Stimulated activated effector memory CD8-positive, alpha-beta T cell treated with anti-CD3 and anti-CD28 coated beads, Interleukin-12 subunit alpha, Interleukin-12 subunit beta, amount 100 ng/mL, for 72 hours (primary cell): Measurements from ENCODE around the gene B4GALNT4.
A peak's percentile ranks its signal among the peaks of the same experiment; 100 is the strongest.

Experiments used
- ATAC-seq: fragments of 150-1000 bp; cut with Tn5 transposase; 2 replicates; pipeline ENCODE4 v1.10.0; 2021
- DNase-seq, 2 donors: peaks; one replicate each; pipeline ENCODE4 v3.0.0; 2021 to 2022; ENCODE audit warnings: low spot score in 2 of 2
- H3K27ac Mint-ChIP-seq: one replicate; pipeline ENCODE4 v1.8.0; 2022; ENCODE audit warnings: mild to moderate bottlenecking, mixed read lengths
- H3K36me3 Mint-ChIP-seq: one replicate; pipeline ENCODE4 v1.8.0; 2022; ENCODE audit warnings: mild to moderate bottlenecking, mixed read lengths
- H3K4me1 Mint-ChIP-seq: one replicate; pipeline ENCODE4 v1.8.0; 2022; ENCODE audit warnings: mixed read lengths
- H3K4me3 Mint-ChIP-seq: one replicate; pipeline ENCODE4 v1.8.0; 2022; ENCODE audit warnings: mild to moderate bottlenecking, mixed read lengths
- H3K9me3 Mint-ChIP-seq: one replicate; pipeline ENCODE4 v1.8.0; 2022; ENCODE audit warnings: mixed read lengths

The B4GALNT4 gene

GRCh38 chr11:376531-377173 is 7.4 kb downstream of the B4GALNT4 start:
- no peak for DNase-seq
- peaks cover 10% of the 10 kb centered on the region for H3K4me1 Mint-ChIP-seq
- H3K36me3 Mint-ChIP-seq: no peaks in the 10 kb centered on the region
- no peak overlapping the region for H3K27ac Mint-ChIP-seq
- no peaks in the 10 kb centered on the region for H3K9me3 Mint-ChIP-seq
- no peak overlapping the region for H3K4me3 Mint-ChIP-seq
- ATAC-seq: no peak

- no peak overlapping the region for H3K27ac Mint-ChIP-seq
- H3K4me3 Mint-ChIP-seq: no peak overlapping the region
- no peaks in the 10 kb centered on the region for H3K36me3 Mint-ChIP-seq
Observed at GRCh38 chr11:377174-377865, 8.0 kb downstream of the B4GALNT4 start.

GRCh38 chr11:377883-378500 is 8.7 kb downstream of the B4GALNT4 start:
- peaks cover 2% of the 10 kb centered on the region for H3K36me3 Mint-ChIP-seq
- H3K27ac Mint-ChIP-seq: no peak overlapping the region
- no peak overlapping the region for H3K4me3 Mint-ChIP-seq
- H3K4me1 Mint-ChIP-seq: peaks cover 18% of the 10 kb centered on the region
- no peak for ATAC-seq
- H3K9me3 Mint-ChIP-seq: no peaks in the 10 kb centered on the region
- no peak for DNase-seq

More at GRCh38 chr11:377174-377865, 8.0 kb downstream of the B4GALNT4 start:
- ATAC-seq (peak; percentile 12), DNase-seq (no peak)
- Mint-ChIP-seq H3K9me3 (no peaks in the 10 kb centered on the region), H3K4me1 (peaks cover 15% of the 10 kb centered on the region)

GRCh38 chr11:379205-380094 is 10.2 kb downstream of the B4GALNT4 start:
- H3K4me1 Mint-ChIP-seq: peaks cover 12% of the 10 kb centered on the region
- no peak for ATAC-seq
- H3K9me3 Mint-ChIP-seq: no peaks in the 10 kb centered on the region
- peaks cover 9% of the 10 kb centered on the region for H3K36me3 Mint-ChIP-seq
- no peak for DNase-seq
- no peak overlapping the region for H3K27ac Mint-ChIP-seq
- H3K4me3 Mint-ChIP-seq: no peak overlapping the region

GRCh38 chr11:380095-380480 is 10.8 kb downstream of the B4GALNT4 start:
- no peaks in the 10 kb centered on the region for H3K9me3 Mint-ChIP-seq
- no peak for ATAC-seq

GRCh38 chr11:380491-380890 is 11.2 kb downstream of the B4GALNT4 start:
- ATAC-seq (no peak), DNase-seq (no peak)
- Mint-ChIP-seq H3K27ac (no peak overlapping the region), H3K4me3 (no peak overlapping the region), H3K36me3 (peaks cover 9% of the 10 kb centered on the region), H3K9me3 (no peaks in the 10 kb centered on the region), H3K4me1 (peaks cover 12% of the 10 kb centered on the region)

More at GRCh38 chr11:380095-380480, 10.8 kb downstream of the B4GALNT4 start:
- Mint-ChIP-seq H3K4me3 (no peak overlapping the region), H3K27ac (no peak overlapping the region), H3K36me3 (peaks cover 9% of the 10 kb centered on the region), H3K4me1 (peaks cover 12% of the 10 kb centered on the region)
- no peak for DNase-seq

- DNase-seq: no peak
- no peak for ATAC-seq
- Mint-ChIP-seq H3K4me1 (peaks cover 12% of the 10 kb centered on the region), H3K36me3 (peaks cover 9% of the 10 kb centered on the region), H3K27ac (no peak overlapping the region), H3K9me3 (no peaks in the 10 kb centered on the region), H3K4me3 (no peak overlapping the region)
Observed at GRCh38 chr11:380996-381395, 11.7 kb downstream of the B4GALNT4 start.

GRCh38 chr11:381501-382072 is 12.3 kb downstream of the B4GALNT4 start:
- Mint-ChIP-seq H3K4me1 (peaks cover 12% of the 10 kb centered on the region), H3K4me3 (no peak overlapping the region), H3K36me3 (peaks cover 9% of the 10 kb centered on the region), H3K27ac (peak overlapping the region; percentile 74), H3K9me3 (no peaks in the 10 kb centered on the region)
- DNase-seq (no peak), ATAC-seq (no peak)

- no peak overlapping the region for H3K4me3 Mint-ChIP-seq
- peaks cover 9% of the 10 kb centered on the region for H3K36me3 Mint-ChIP-seq
- peaks cover 2% of the 10 kb centered on the region for H3K9me3 Mint-ChIP-seq
- DNase-seq: no peak
- no peak for ATAC-seq
- H3K4me1 Mint-ChIP-seq: peaks cover 15% of the 10 kb centered on the region
- H3K27ac Mint-ChIP-seq: peak overlapping the region; percentile 74
Observed at GRCh38 chr11:382081-382629, 12.9 kb downstream of the B4GALNT4 start.

- Mint-ChIP-seq H3K27ac (peak overlapping the region; percentile 50), H3K4me3 (no peak overlapping the region), H3K4me1 (peaks cover 28% of the 10 kb centered on the region), H3K9me3 (peaks cover 4% of the 10 kb centered on the region), H3K36me3 (peaks cover 9% of the 10 kb centered on the region)
- DNase-seq (no peak), ATAC-seq (no peak)
Observed at GRCh38 chr11:383431-383830, 14.1 kb downstream of the B4GALNT4 start.

GRCh38 chr11:384511-384910 is 15.2 kb downstream of the B4GALNT4 start:
- Mint-ChIP-seq H3K36me3 (peaks cover 9% of the 10 kb centered on the region), H3K4me3 (no peak overlapping the region), H3K9me3 (peaks cover 4% of the 10 kb centered on the region), H3K4me1 (peaks cover 28% of the 10 kb centered on the region), H3K27ac (no peak overlapping the region)
- DNase-seq: no peak
- no peak for ATAC-seq

GRCh38 chr11:385594-386351 is 16.5 kb downstream of the B4GALNT4 start:
- DNase-seq (no peak), ATAC-seq (no peak)
- Mint-ChIP-seq H3K4me1 (peaks cover 28% of the 10 kb centered on the region), H3K9me3 (peaks cover 4% of the 10 kb centered on the region), H3K36me3 (peaks cover 9% of the 10 kb centered on the region), H3K27ac (no peak overlapping the region), H3K4me3 (no peak overlapping the region)

GRCh38 chr11:386483-386882 is 17.2 kb downstream of the B4GALNT4 start:
- peaks cover 4% of the 10 kb centered on the region for H3K9me3 Mint-ChIP-seq
- DNase-seq (no peak), ATAC-seq (no peak)
- H3K4me1 Mint-ChIP-seq: peaks cover 28% of the 10 kb centered on the region
- H3K27ac Mint-ChIP-seq: no peak overlapping the region
- H3K36me3 Mint-ChIP-seq: peaks cover 9% of the 10 kb centered on the region
- no peak overlapping the region for H3K4me3 Mint-ChIP-seq

GRCh38 chr11:387193-387793 is 18.0 kb downstream of the B4GALNT4 start:
- Mint-ChIP-seq H3K36me3 (peaks cover 9% of the 10 kb centered on the region), H3K9me3 (peaks cover 4% of the 10 kb centered on the region), H3K27ac (peak overlapping the region; percentile 57), H3K4me1 (peaks cover 24% of the 10 kb centered on the region), H3K4me3 (no peak overlapping the region)
- ATAC-seq (no peak), DNase-seq (no peak)
